Liver (tissue), 9 donors: ENCODE results near the gene C2CD4D. TPM values are rescaled to one million over a fixed set of nuclear protein-coding genes. Genes with fewer than 3 reads are reported as not detected.

Source experiments
- DNase-seq: peaks from one replicate; pipeline ENCODE4 v3.0.0-alpha.2; 2017; ENCODE audit warnings: low spot score
- H3K27ac ChIP-seq, 2 donors: one replicate each; pipeline ENCODE4 v1.7.0; 2013; ENCODE audit warnings: inconsistent platforms in 2 of 2, low read length in 2 of 2, control low read depth in 1 of 2, low read depth in 1 of 2, mild to moderate bottlenecking in 1 of 2
- H3K27me3 ChIP-seq, 4 donors: one replicate each; pipeline versions ENCODE4 v1.6.1 to v1.7.0; 2013; ENCODE audit warnings: low read length in 3 of 4, inconsistent platforms in 1 of 4, mild to moderate bottlenecking in 1 of 4, moderate library complexity in 1 of 4; ENCODE audit not compliant: control insufficient read depth in 4 of 4, insufficient read depth in 4 of 4
- H3K36me3 ChIP-seq, 4 donors: one replicate each; pipeline versions ENCODE4 v1.6.1 to v1.7.0; 2013; ENCODE audit warnings: low read length in 3 of 4, mild to moderate bottlenecking in 3 of 4, low read depth in 1 of 4, moderate library complexity in 1 of 4; ENCODE audit not compliant: control insufficient read depth in 4 of 4, insufficient read depth in 3 of 4
- H3K4me1 ChIP-seq, 4 donors: one replicate each; pipeline versions ENCODE4 v1.6.1 to v1.7.0; 2013; ENCODE audit warnings: low read length in 3 of 4, mild to moderate bottlenecking in 3 of 4, moderate library complexity in 1 of 4; ENCODE audit not compliant: control insufficient read depth in 4 of 4, insufficient read depth in 4 of 4
- H3K4me3 ChIP-seq, 3 donors: one replicate each; pipeline versions ENCODE4 v1.6.1 to v1.7.0; 2013; ENCODE audit warnings: low read length in 3 of 3, control low read depth in 1 of 3, low read depth in 1 of 3, mild to moderate bottlenecking in 1 of 3
- H3K9ac ChIP-seq, 2 donors: one replicate each; pipeline ENCODE4 v1.7.0; 2013; ENCODE audit warnings: low read length in 2 of 2, mild to moderate bottlenecking in 2 of 2, moderate library complexity in 2 of 2, control low read depth in 1 of 2, low read depth in 1 of 2
- H3K9me3 ChIP-seq, 4 donors: one replicate each; pipeline versions ENCODE4 v1.6.1 to v1.7.0; 2013; ENCODE audit warnings: low read length in 3 of 4; ENCODE audit not compliant: control insufficient read depth in 4 of 4
- ATF3 ChIP-seq: IDR thresholded peaks from 2 replicates; pipeline ENCODE4 v1.6.1; 2016; ENCODE audit warnings: antibody characterized with exemption
- FOXA1 ChIP-seq: IDR thresholded peaks from 2 replicates; pipeline ENCODE4 v1.6.1; 2016; ENCODE audit warnings: antibody characterized with exemption
- FOXA2 ChIP-seq: IDR thresholded peaks from 2 replicates; pipeline ENCODE4 v1.6.1; 2016; ENCODE audit warnings: antibody characterized with exemption
- GABPA ChIP-seq, 2 donors: IDR thresholded peaks in 1 of 2; conservative IDR thresholded peaks in 1 of 2; 2 replicates each; pipeline ENCODE4 v1.6.1; 2016; ENCODE audit warnings: antibody characterized with exemption in 2 of 2, mild to moderate bottlenecking in 1 of 2, moderate library complexity in 1 of 2
- HNF4A ChIP-seq, 2 donors: conservative IDR thresholded peaks; 2 replicates each; pipeline ENCODE4 v1.6.1; 2016; ENCODE audit warnings: antibody characterized with exemption in 2 of 2, mild to moderate bottlenecking in 2 of 2
- JUND ChIP-seq, 2 donors: IDR thresholded peaks; 2 replicates each; pipeline ENCODE4 v1.6.1; 2016; ENCODE audit warnings: antibody characterized with exemption in 2 of 2
- RAD21 ChIP-seq, 2 donors: IDR thresholded peaks; 2 replicates each; pipeline ENCODE4 v1.6.1; 2016; ENCODE audit warnings: antibody characterized with exemption in 2 of 2, mild to moderate bottlenecking in 2 of 2
- SP1 ChIP-seq: IDR thresholded peaks from 2 replicates; pipeline ENCODE4 v1.6.1; 2018; ENCODE audit warnings: antibody characterized with exemption, mild to moderate bottlenecking
- WGBS: extraction: QIAGEN DNeasy Blood & Tissue Kit; methylation state at CpG from one replicate; pipeline ENCODE4 v1.1.7; 2013; 5-methylcytosine and 5-hydroxymethylcytosine counted together
- polyA plus RNA-seq, 2 donors: library from polyadenylated mRNA; stranded (reverse) in 1 of 2; unstranded in 1 of 2; fragments of 200-250 nt in 1 of 2; fragments of >200 nt in 1 of 2; fragmentation: Nextera tagmentation in 1 of 2; extraction: Ambion mirVana in 1 of 2; gene quantifications; one replicate each; pipeline versions ENCODE4 v1.2.1 to v1.2.3, GENCODE V29; 2013 to 2015
- total RNA-seq, 2 donors: library from RNA; depleted of rRNA; stranded (reverse); fragments of >200 nt; gene quantifications; one replicate each; pipeline ENCODE4 v1.2.3, GENCODE V29; 2014
- TF ChIP-seq, protein P1 (sequence below): IDR thresholded peaks from 2 replicates; pipeline ENCODE4 v1.6.1; 2016; ENCODE audit warnings: antibody characterized with exemption, mild to moderate bottlenecking
- TF ChIP-seq, protein P2 (sequence below): IDR thresholded peaks from 2 replicates; pipeline ENCODE4 v1.6.1; 2016; ENCODE audit warnings: antibody characterized with exemption
- donor health status: healthy.
- donor health status: healthy.
- donor health status: healthy.
- donor health status: healthy.
- donor health status: healthy.

Gene C2CD4D
- total and polyA plus RNA-seq, 4 donors: 0.02 to 0.08 TPM; not detected in 2

DNA sequence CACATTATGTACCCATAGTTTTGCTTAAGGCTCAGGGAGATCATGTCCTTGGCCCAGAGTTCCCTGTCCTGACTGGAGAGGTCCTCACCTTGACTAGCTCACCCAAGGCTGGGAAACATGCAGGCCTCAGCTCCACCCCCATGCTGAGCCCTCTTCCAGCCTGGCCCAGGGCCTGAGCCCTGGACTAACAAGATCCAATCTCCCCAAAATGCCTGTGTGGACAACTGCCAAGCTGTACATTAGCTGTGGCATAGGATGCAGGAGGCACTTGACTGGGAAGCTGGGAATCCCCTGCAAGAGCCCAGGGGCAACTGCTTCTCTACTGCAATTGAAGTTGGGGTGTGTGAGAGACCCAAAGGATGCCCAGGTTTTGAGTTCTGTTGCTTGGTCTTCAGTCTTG lies 36.5 kb downstream of the C2CD4D start:
- Histone ChIP-seq H3K27me3 (no peaks in the 10 kb centered on the region), H3K9ac (no peak overlapping the region), H3K4me3 (no peak overlapping the region), H3K27ac (no peak overlapping the region), H3K4me1 (no peaks in the 10 kb centered on the region), H3K9me3 (no peaks in the 10 kb centered on the region), H3K36me3 (peaks cover 0 to 15% (median 11%) of the 10 kb centered on the region in 4 donors)
- no peak for DNase-seq
- TF ChIP-seq, protein P1, sequence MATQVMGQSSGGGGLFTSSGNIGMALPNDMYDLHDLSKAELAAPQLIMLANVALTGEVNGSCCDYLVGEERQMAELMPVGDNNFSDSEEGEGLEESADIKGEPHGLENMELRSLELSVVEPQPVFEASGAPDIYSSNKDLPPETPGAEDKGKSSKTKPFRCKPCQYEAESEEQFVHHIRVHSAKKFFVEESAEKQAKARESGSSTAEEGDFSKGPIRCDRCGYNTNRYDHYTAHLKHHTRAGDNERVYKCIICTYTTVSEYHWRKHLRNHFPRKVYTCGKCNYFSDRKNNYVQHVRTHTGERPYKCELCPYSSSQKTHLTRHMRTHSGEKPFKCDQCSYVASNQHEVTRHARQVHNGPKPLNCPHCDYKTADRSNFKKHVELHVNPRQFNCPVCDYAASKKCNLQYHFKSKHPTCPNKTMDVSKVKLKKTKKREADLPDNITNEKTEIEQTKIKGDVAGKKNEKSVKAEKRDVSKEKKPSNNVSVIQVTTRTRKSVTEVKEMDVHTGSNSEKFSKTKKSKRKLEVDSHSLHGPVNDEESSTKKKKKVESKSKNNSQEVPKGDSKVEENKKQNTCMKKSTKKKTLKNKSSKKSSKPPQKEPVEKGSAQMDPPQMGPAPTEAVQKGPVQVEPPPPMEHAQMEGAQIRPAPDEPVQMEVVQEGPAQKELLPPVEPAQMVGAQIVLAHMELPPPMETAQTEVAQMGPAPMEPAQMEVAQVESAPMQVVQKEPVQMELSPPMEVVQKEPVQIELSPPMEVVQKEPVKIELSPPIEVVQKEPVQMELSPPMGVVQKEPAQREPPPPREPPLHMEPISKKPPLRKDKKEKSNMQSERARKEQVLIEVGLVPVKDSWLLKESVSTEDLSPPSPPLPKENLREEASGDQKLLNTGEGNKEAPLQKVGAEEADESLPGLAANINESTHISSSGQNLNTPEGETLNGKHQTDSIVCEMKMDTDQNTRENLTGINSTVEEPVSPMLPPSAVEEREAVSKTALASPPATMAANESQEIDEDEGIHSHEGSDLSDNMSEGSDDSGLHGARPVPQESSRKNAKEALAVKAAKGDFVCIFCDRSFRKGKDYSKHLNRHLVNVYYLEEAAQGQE: no peak

GRCh38 chr1:151802372-151802771 lies 37.2 kb downstream of the C2CD4D start:
- Histone ChIP-seq H3K36me3 (peaks cover 0 to 7% (median 4%) of the 10 kb centered on the region in 4 donors), H3K27ac (no peak overlapping the region), H3K27me3 (no peaks in the 10 kb centered on the region), H3K4me3 (no peak overlapping the region), H3K9ac (no peak overlapping the region), H3K9me3 (no peaks in the 10 kb centered on the region), H3K4me1 (no peaks in the 10 kb centered on the region)
- TF ChIP-seq HNF4A (conservative IDR thresholded peaks at IDR 0.05): no peak
- TF ChIP-seq FOXA1: no peak
- TF ChIP-seq, protein P2, sequence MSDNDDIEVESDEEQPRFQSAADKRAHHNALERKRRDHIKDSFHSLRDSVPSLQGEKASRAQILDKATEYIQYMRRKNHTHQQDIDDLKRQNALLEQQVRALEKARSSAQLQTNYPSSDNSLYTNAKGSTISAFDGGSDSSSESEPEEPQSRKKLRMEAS: no peak
- TF ChIP-seq ATF3: no peak
- DNase-seq: no peak
- WGBS: 96% methylated on average over 5 of the region's 5 CpGs

- Histone ChIP-seq H3K36me3 (peaks cover 0 to 3% (median under 1%) of the 10 kb centered on the region in 4 donors), H3K4me3 (no peak overlapping the region), H3K4me1 (no peaks in the 10 kb centered on the region), H3K9me3 (no peaks in the 10 kb centered on the region), H3K9ac (no peak overlapping the region), H3K27me3 (no peaks in the 10 kb centered on the region), H3K27ac (no peak overlapping the region)
- 95% methylated on average over 7 of the region's 7 CpGs for whole genome bisulfite sequencing
- TF ChIP-seq FOXA2: no peak
- TF ChIP-seq, protein P2: no peak
- TF ChIP-seq HNF4A (conservative IDR thresholded peaks at IDR 0.05): no peak
- no peak for TF ChIP-seq GABPA (IDR thresholded peaks at IDR 0.05 in 1 of 2, conservative IDR thresholded peaks at IDR 0.05 in 1 of 2)
- no peak for TF ChIP-seq JUND (IDR thresholded peaks at IDR 0.05)
- TF ChIP-seq SP1: no peak
- no peak for TF ChIP-seq RAD21 (IDR thresholded peaks at IDR 0.05)
- no peak for DNase-seq
These were observed 37.8 kb downstream of the C2CD4D start for GRCh38 chr1:151801846-151802245.
